Measurements from ENCODE around the gene EPB41. TPM values are rescaled to one million over a fixed set of nuclear protein-coding genes. Genes with fewer than 3 reads are reported as not detected.

The EPB41 gene
- total RNA-seq, 1 donor: 42.9 TPM

- DNase-seq (ENCODE audit: low read depth): no peak
- TF ChIP-seq, protein P1, sequence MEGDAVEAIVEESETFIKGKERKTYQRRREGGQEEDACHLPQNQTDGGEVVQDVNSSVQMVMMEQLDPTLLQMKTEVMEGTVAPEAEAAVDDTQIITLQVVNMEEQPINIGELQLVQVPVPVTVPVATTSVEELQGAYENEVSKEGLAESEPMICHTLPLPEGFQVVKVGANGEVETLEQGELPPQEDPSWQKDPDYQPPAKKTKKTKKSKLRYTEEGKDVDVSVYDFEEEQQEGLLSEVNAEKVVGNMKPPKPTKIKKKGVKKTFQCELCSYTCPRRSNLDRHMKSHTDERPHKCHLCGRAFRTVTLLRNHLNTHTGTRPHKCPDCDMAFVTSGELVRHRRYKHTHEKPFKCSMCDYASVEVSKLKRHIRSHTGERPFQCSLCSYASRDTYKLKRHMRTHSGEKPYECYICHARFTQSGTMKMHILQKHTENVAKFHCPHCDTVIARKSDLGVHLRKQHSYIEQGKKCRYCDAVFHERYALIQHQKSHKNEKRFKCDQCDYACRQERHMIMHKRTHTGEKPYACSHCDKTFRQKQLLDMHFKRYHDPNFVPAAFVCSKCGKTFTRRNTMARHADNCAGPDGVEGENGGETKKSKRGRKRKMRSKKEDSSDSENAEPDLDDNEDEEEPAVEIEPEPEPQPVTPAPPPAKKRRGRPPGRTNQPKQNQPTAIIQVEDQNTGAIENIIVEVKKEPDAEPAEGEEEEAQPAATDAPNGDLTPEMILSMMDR (IDR thresholded peaks at IDR 0.05; ENCODE audit: insufficient read depth, low read length): no peak
- H3K4me3 ChIP-seq (ENCODE audit: low read depth, low read length): no peak overlapping the region
These were observed 3.8 kb upstream of the EPB41 start for GRCh38 chr1:28910379-28911115.

DNA sequence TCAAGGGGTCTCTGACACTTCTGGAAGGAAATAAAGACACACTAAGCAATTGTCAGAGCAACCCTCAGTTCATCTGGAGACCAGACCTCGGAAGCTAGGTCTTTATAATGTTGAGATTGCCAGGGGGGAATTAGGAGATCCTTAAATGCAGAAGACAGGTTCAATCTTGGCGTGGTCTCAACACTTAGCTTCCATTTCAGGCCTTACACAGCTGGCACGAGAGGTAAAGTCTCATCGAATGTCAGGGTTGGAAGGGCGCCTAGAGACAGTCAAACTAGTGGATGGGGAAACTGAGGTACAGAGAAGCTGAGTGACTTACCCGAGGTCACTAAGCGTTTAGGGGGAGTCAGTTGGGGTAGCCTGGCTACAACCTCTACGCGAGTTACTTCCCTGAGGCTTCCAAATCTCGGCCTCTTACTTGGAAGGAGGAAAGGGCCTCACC, 562 bp upstream of the EPB41 start:
- TF ChIP-seq, protein P1 (IDR thresholded peaks at IDR 0.05; ENCODE audit: insufficient read depth, low read length): no peak
- peak overlapping the region; percentile 55 for H3K4me3 ChIP-seq (ENCODE audit: low read depth, low read length)
- DNase-seq (ENCODE audit: low read depth): no peak

GRCh38 chr1:28915031-28915895, 894 bp downstream of the EPB41 start:
- DNase-seq (ENCODE audit: low read depth): peak; percentile 29
- H3K4me3 ChIP-seq (ENCODE audit: low read depth, low read length): peak overlapping the region; percentile 64
- TF ChIP-seq, protein P1 (IDR thresholded peaks at IDR 0.05; ENCODE audit: insufficient read depth, low read length): no peak

GRCh38 chr1:28917757-28918118, 3.4 kb downstream of the EPB41 start:
- TF ChIP-seq, protein P1 (IDR thresholded peaks at IDR 0.05; ENCODE audit: insufficient read depth, low read length): no peak
- no peak for DNase-seq (ENCODE audit: low read depth)

GRCh38 chr1:28921286-28921869, 7.0 kb downstream of the EPB41 start:
- DNase-seq (ENCODE audit: low read depth): no peak
- H3K4me3 ChIP-seq (ENCODE audit: low read depth, low read length): no peak overlapping the region
- TF ChIP-seq, protein P1 (IDR thresholded peaks at IDR 0.05; ENCODE audit: insufficient read depth, low read length): no peak

More at GRCh38 chr1:28917757-28918118, 3.4 kb downstream of the EPB41 start:
- no peak overlapping the region for H3K4me3 ChIP-seq (ENCODE audit: low read depth, low read length)

DNA sequence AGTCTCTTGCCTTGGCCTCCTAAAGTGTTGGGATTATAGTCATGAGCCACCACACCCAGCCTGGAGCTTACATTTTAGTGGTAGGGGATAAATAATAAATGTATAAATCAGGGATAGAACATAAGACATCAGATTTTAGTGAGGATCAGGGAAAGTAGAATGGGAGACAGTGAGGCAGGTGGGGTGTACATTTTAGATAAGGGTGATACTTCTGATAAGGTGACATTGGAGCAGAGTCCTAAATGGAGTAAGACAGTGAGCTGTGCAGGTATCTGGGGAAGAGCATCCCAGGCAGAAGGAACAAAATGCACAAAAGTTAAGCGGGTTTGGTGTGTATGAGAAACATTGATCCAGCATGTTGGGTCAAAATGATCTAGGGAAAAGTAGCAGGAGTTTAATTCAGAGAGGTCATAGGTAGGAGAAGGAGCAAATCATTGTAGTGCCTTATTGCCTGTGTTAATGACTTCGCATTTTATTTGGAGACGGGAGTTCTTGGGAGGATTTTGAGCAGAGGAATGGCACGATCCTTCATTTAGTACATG, 11.1 kb downstream of the EPB41 start:
- TF ChIP-seq, protein P1 (IDR thresholded peaks at IDR 0.05; ENCODE audit: insufficient read depth, low read length): no peak
- H3K4me3 ChIP-seq (ENCODE audit: low read depth, low read length): no peak overlapping the region
- no peak for DNase-seq (ENCODE audit: low read depth)
